HL-60 (cell line): Measurements from ENCODE around the gene COG8.

Source experiments
- DNase-seq, 2 experiments: peaks; one replicate each; pipeline ENCODE4 v3.0.0-alpha.2; 2010 to 2020; ENCODE audit warnings: low read depth in 1 of 2, low spot score in 1 of 2
- H3K27ac ChIP-seq: fragments of 250-450 bp; sonication (Bioruptor Pico); replicated peaks from 2 replicates; pipeline ENCODE4 v1.5.1; 2020; ENCODE audit warnings: mild to moderate bottlenecking, moderate library complexity
- H3K27me3 ChIP-seq: fragments of 250-450 bp; sonication (Bioruptor Pico); 2 replicates; pipeline ENCODE4 v1.5.1; 2021; ENCODE audit warnings: mild to moderate bottlenecking, moderate library complexity; ENCODE audit not compliant: insufficient read depth, poor library complexity, severe bottlenecking
- H3K4me3 ChIP-seq: replicated peaks from 2 replicates; pipeline ENCODE4 v1.5.1; 2011; ENCODE audit warnings: mild to moderate bottlenecking, control low read depth, low read length; ENCODE audit not compliant: insufficient read depth
- GABPA ChIP-seq: IDR thresholded peaks from 2 replicates; pipeline ENCODE4 v1.6.1; 2012; ENCODE audit warnings: low read depth
- POLR2AphosphoS5 ChIP-seq: IDR thresholded peaks from 2 replicates; pipeline ENCODE4 v1.6.1; 2012; ENCODE audit warnings: low read depth
- REST ChIP-seq: IDR thresholded peaks from 2 replicates; pipeline ENCODE4 v1.6.1; 2012; ENCODE audit warnings: low read depth; ENCODE audit not compliant: insufficient replicate concordance
- SPI1 ChIP-seq: IDR thresholded peaks from 2 replicates; pipeline ENCODE4 v1.6.1; 2012; ENCODE audit warnings: low read depth, mild to moderate bottlenecking, borderline replicate concordance
- long read RNA-seq: library from polyadenylated mRNA; unstranded; transcript quantifications from one replicate; pipeline ENCODE4 v2.0.0, GENCODE V29; 2020
- TF ChIP-seq, protein P1 (sequence below): IDR thresholded peaks from one replicate; pipeline ENCODE4 v1.5.1; 2011; ENCODE audit warnings: low read length, control low read depth, inconsistent platforms; ENCODE audit not compliant: insufficient read depth

Gene COG8
- long read RNA-seq, full-length matches to known transcripts, result 66 of 96 reads
- long read RNA-seq, partial matches to known transcripts, result 16 of 96 reads
- long read RNA-seq, other reads (novel, unspliced or antisense), result 14 of 96 reads

GRCh38 chr16:69339289-69340094 is at the start of gene COG8, which contains the start of gene NIP7:
TSS of gene COG8 (minus strand) at chr16:69339564. CDS start at chr16:69339552, 12 bp downstream.
TSS of gene NIP7 (plus strand) at chr16:69339772. CDS start at chr16:69339830, 58 bp downstream.
- peak; percentile 99 for DNase-seq
- Histone ChIP-seq H3K27me3 (no peaks in the 10 kb centered on the region), H3K27ac (peak within 1 kb of the TSS; percentile 84), H3K4me3 (peak within 1 kb of the TSS; percentile 80)
- TF ChIP-seq, protein P1, sequence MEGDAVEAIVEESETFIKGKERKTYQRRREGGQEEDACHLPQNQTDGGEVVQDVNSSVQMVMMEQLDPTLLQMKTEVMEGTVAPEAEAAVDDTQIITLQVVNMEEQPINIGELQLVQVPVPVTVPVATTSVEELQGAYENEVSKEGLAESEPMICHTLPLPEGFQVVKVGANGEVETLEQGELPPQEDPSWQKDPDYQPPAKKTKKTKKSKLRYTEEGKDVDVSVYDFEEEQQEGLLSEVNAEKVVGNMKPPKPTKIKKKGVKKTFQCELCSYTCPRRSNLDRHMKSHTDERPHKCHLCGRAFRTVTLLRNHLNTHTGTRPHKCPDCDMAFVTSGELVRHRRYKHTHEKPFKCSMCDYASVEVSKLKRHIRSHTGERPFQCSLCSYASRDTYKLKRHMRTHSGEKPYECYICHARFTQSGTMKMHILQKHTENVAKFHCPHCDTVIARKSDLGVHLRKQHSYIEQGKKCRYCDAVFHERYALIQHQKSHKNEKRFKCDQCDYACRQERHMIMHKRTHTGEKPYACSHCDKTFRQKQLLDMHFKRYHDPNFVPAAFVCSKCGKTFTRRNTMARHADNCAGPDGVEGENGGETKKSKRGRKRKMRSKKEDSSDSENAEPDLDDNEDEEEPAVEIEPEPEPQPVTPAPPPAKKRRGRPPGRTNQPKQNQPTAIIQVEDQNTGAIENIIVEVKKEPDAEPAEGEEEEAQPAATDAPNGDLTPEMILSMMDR, result peak; percentile 81
- TF ChIP-seq POLR2AphosphoS5 (peak; percentile 89), SPI1 (peak; percentile 71), REST (peak; percentile 67), GABPA (peak; percentile 95)

DNA sequence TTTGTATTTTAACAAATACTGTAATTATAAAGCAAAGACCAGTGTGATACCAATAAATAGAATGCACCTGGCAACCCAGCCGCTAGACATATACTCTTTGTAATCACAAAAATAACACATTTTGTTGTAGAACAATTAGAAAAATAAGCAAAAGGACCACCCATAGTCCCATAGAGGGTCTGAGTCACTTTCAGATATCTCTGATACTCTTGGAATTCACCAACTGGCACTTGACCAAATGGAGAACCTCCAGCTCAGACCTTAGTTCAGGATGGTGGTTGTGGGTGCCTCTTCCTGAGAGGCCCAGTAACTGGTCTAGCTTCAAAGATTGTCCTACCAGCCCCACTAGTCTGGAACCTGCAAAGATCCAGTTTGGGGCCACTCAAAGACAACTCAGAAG is 47.2 kb upstream of the COG8 start:
- no peak for DNase-seq
- no peak for TF ChIP-seq REST
- no peak for TF ChIP-seq POLR2AphosphoS5
- peak overlapping the region; percentile 55 for H3K27ac ChIP-seq
- no peak overlapping the region for H3K4me3 ChIP-seq
- H3K27me3 ChIP-seq, result no peaks in the 10 kb centered on the region

- no peak for DNase-seq
- Histone ChIP-seq H3K4me3 (peak overlapping the region; percentile 83), H3K27me3 (no peaks in the 10 kb centered on the region), H3K27ac (peak overlapping the region; percentile 51)
- TF ChIP-seq POLR2AphosphoS5 (no peak), SPI1 (no peak), REST (no peak), GABPA (no peak)
- TF ChIP-seq, protein P1, result no peak
Measured at GRCh38 chr16:69384974-69385373, 45.6 kb upstream of the COG8 start.
